Measurements from ENCODE around the gene ITGAX.
"Not testable (repeated sequence)": the region's sequence is repeated elsewhere in the genome, so short reads cannot be mapped to it uniquely, and the experiment has no call there.

Gene ITGAX

GRCh38 chr16:31413943-31414342, 59.0 kb downstream of the ITGAX start:
- TF ChIP-seq EZH2phosphoT487 (IDR thresholded peaks at IDR 0.05; ENCODE audit: borderline replicate concordance) (no peak), CTCF (conservative IDR thresholded peaks at IDR 0.05; ENCODE audit: low read length) (no peak)
- no peaks in the 10 kb centered on the region for H3K27me3 ChIP-seq (ENCODE audit: insufficient read depth, low read length, poor library complexity, severe bottlenecking)
- H4K20me1 ChIP-seq (ENCODE audit: insufficient read depth, low read length, poor library complexity, severe bottlenecking), result no peaks in the 10 kb centered on the region
- no peaks in the 10 kb centered on the region for H3F3A ChIP-seq (ENCODE audit: low read depth)
- H3K36me3 ChIP-seq (ENCODE audit: insufficient read depth, low read length), result no peaks in the 10 kb centered on the region
- H2AFZ ChIP-seq (ENCODE audit: low read length), result no peak overlapping the region
- no peak overlapping the region for H3K9ac ChIP-seq (ENCODE audit: low read depth, low read length, poor library complexity, severe bottlenecking)
- peaks cover 3% of the 10 kb centered on the region for H3K4me1 ChIP-seq (ENCODE audit: insufficient read depth, low read length, poor library complexity, severe bottlenecking)
- no peaks in the 10 kb centered on the region for H3K79me2 ChIP-seq (ENCODE audit: insufficient read depth, low read length)
- H3K4me3 ChIP-seq (ENCODE audit: low read length, poor library complexity, severe bottlenecking), result no peak overlapping the region
- no peaks in the 10 kb centered on the region for H3K9me2 ChIP-seq (replicated peaks; ENCODE audit: low read depth, low read length)
- no peak overlapping the region for H3K4me2 ChIP-seq (ENCODE audit: low read depth, low read length, poor library complexity, severe bottlenecking)
- no peaks in the 10 kb centered on the region for H3K9me3 ChIP-seq (ENCODE audit: insufficient read depth, low read depth, low read length)

GRCh38 chr16:31414706-31415105, 59.7 kb downstream of the ITGAX start:
- Histone ChIP-seq H3K4me2 (ENCODE audit: low read depth, low read length, poor library complexity, severe bottlenecking) (no peak overlapping the region), H3K9me2 (replicated peaks; ENCODE audit: low read depth, low read length) (no peaks in the 10 kb centered on the region), H3K36me3 (ENCODE audit: insufficient read depth, low read length) (no peaks in the 10 kb centered on the region), H3K4me1 (ENCODE audit: insufficient read depth, low read length, poor library complexity, severe bottlenecking) (peaks cover 9% of the 10 kb centered on the region), H3K9ac (ENCODE audit: low read depth, low read length, poor library complexity, severe bottlenecking) (no peak overlapping the region), H3K9me3 (ENCODE audit: insufficient read depth, low read depth, low read length) (no peaks in the 10 kb centered on the region), H3K79me2 (ENCODE audit: insufficient read depth, low read length) (no peaks in the 10 kb centered on the region), H3K27me3 (ENCODE audit: insufficient read depth, low read length, poor library complexity, severe bottlenecking) (no peaks in the 10 kb centered on the region), H4K20me1 (ENCODE audit: insufficient read depth, low read length, poor library complexity, severe bottlenecking) (no peaks in the 10 kb centered on the region), H3F3A (ENCODE audit: low read depth) (peaks cover under 1% of the 10 kb centered on the region; the same call in 1 of the 2 replicates), H3K4me3 (ENCODE audit: low read length, poor library complexity, severe bottlenecking) (no peak overlapping the region), H2AFZ (ENCODE audit: low read length) (no peak overlapping the region)
- TF ChIP-seq CTCF (conservative IDR thresholded peaks at IDR 0.05; ENCODE audit: low read length) (no peak), EZH2phosphoT487 (IDR thresholded peaks at IDR 0.05; ENCODE audit: borderline replicate concordance) (no peak)

GRCh38 chr16:31416371-31416770, 61.4 kb downstream of the ITGAX start:
- Histone ChIP-seq H3K36me3 (ENCODE audit: insufficient read depth, low read length) (no peaks in the 10 kb centered on the region), H3K79me2 (ENCODE audit: insufficient read depth, low read length) (no peaks in the 10 kb centered on the region)
- TF ChIP-seq EZH2phosphoT487 (IDR thresholded peaks at IDR 0.05; ENCODE audit: borderline replicate concordance), result no peak
- TF ChIP-seq CTCF (conservative IDR thresholded peaks at IDR 0.05; ENCODE audit: low read length), result no peak

GRCh38 chr16:31417036-31417435, 62.1 kb downstream of the ITGAX start:
- H3K27me3 ChIP-seq (ENCODE audit: insufficient read depth, low read length, poor library complexity, severe bottlenecking); H3K9ac ChIP-seq (ENCODE audit: low read depth, low read length, poor library complexity, severe bottlenecking); H3K9me3 ChIP-seq (ENCODE audit: insufficient read depth, low read depth, low read length); H3K4me3 ChIP-seq (ENCODE audit: low read length, poor library complexity, severe bottlenecking); H4K20me1 ChIP-seq (ENCODE audit: insufficient read depth, low read length, poor library complexity, severe bottlenecking); H3K9me2 ChIP-seq (replicated peaks; ENCODE audit: low read depth, low read length); H3K36me3 ChIP-seq (ENCODE audit: insufficient read depth, low read length); H3K4me2 ChIP-seq (ENCODE audit: low read depth, low read length, poor library complexity, severe bottlenecking); H2AFZ ChIP-seq (ENCODE audit: low read length); H3F3A ChIP-seq (ENCODE audit: low read depth); H3K79me2 ChIP-seq (ENCODE audit: insufficient read depth, low read length): not testable (repeated sequence)
- peaks cover 27% of the 10 kb centered on the region for H3K4me1 ChIP-seq (ENCODE audit: insufficient read depth, low read length, poor library complexity, severe bottlenecking)

More at GRCh38 chr16:31416371-31416770, 61.4 kb downstream of the ITGAX start:
- Histone ChIP-seq H3K4me3 (ENCODE audit: low read length, poor library complexity, severe bottlenecking) (no peak overlapping the region), H3K9me2 (replicated peaks; ENCODE audit: low read depth, low read length) (no peaks in the 10 kb centered on the region), H3K27me3 (ENCODE audit: insufficient read depth, low read length, poor library complexity, severe bottlenecking) (no peaks in the 10 kb centered on the region), H3F3A (ENCODE audit: low read depth) (peaks cover 3% of the 10 kb centered on the region; the same call in 1 of the 2 replicates), H4K20me1 (ENCODE audit: insufficient read depth, low read length, poor library complexity, severe bottlenecking) (no peaks in the 10 kb centered on the region), H3K9ac (ENCODE audit: low read depth, low read length, poor library complexity, severe bottlenecking) (no peak overlapping the region), H3K9me3 (ENCODE audit: insufficient read depth, low read depth, low read length) (no peaks in the 10 kb centered on the region), H3K4me2 (ENCODE audit: low read depth, low read length, poor library complexity, severe bottlenecking) (no peak overlapping the region), H2AFZ (ENCODE audit: low read length) (no peak overlapping the region), H3K4me1 (ENCODE audit: insufficient read depth, low read length, poor library complexity, severe bottlenecking) (peaks cover 24% of the 10 kb centered on the region)
